ENCODE results near the gene PGBD2. TPM values are rescaled to one million over a fixed set of nuclear protein-coding genes. Genes with fewer than 3 reads are reported as not detected.

Gene PGBD2
- total and polyA plus RNA-seq, 9 of the 15 experiments (the other 6 are each of a cell fraction or from before 2014, with no cell fraction given): 11.9 to 21.8 (median 14.7) TPM

- TF ChIP-seq ZNF79 (CRISPR knock-in tag; IDR thresholded peaks at IDR 0.05; ENCODE audit: low read depth) (no peak), TEAD1 (CRISPR knock-in tag; IDR thresholded peaks at IDR 0.05) (peak in 1 of 2 experiments; percentile 71; a peak in 2 of 4 replicates), ZBTB43 (CRISPR knock-in tag; IDR thresholded peaks at IDR 0.05) (0 out of 2 replicates have a peak, but pooled peaks have one; percentile 63), JUNB (CRISPR knock-in tag; conservative IDR thresholded peaks at IDR 0.05) (no peak), ZNF407 (IDR thresholded peaks at IDR 0.05; ENCODE audit: low read depth) (peak; percentile 73), SP2 (IDR thresholded peaks at IDR 0.05; ENCODE audit: extremely low read depth, low read depth, low read length, poor library complexity, severe bottlenecking) (no peak), RAD21 (CRISPR knock-in tag; conservative IDR thresholded peaks at IDR 0.05 in 1 of 2, IDR thresholded peaks at IDR 0.05 in 1 of 2) (no peak), NR2F6 (CRISPR knock-in tag; IDR thresholded peaks at IDR 0.05) (no peak), IRF1 (CRISPR knock-in tag; IDR thresholded peaks at IDR 0.05; ENCODE audit: borderline replicate concordance) (no peak), SMARCC2 (IDR thresholded peaks at IDR 0.05; ENCODE audit: low read depth) (no peak), NR0B1 (IDR thresholded peaks at IDR 0.05; ENCODE audit: partially characterized antibody) (no peak), ILF3 (IDR thresholded peaks at IDR 0.05; ENCODE audit: borderline replicate concordance) (no peak; the same call in 1 of the 2 replicates), ZNF12 (CRISPR knock-in tag; IDR thresholded peaks at IDR 0.05) (no peak)
These were observed 32.5 kb upstream of the PGBD2 start (continued) for GRCh38 chr1:248873409-248873992.
